Measurements from ENCODE around the gene SESN3.
"Not testable (repeated sequence)": the region's sequence is repeated elsewhere in the genome, so short reads cannot be mapped to it uniquely, and the experiment has no call there.

The SESN3 gene

GRCh38 chr11:95231127-95231880 lies at the start of gene SESN3:
Gene SESN3, minus strand, starts transcription at chr11:95231202. Its CDS starts 342 bp downstream, at chr11:95230860.
- DNase-seq (ENCODE audit: low read depth in 2 of 2, low spot score in 1 of 2): peak; percentile 93 to 98

DNA sequence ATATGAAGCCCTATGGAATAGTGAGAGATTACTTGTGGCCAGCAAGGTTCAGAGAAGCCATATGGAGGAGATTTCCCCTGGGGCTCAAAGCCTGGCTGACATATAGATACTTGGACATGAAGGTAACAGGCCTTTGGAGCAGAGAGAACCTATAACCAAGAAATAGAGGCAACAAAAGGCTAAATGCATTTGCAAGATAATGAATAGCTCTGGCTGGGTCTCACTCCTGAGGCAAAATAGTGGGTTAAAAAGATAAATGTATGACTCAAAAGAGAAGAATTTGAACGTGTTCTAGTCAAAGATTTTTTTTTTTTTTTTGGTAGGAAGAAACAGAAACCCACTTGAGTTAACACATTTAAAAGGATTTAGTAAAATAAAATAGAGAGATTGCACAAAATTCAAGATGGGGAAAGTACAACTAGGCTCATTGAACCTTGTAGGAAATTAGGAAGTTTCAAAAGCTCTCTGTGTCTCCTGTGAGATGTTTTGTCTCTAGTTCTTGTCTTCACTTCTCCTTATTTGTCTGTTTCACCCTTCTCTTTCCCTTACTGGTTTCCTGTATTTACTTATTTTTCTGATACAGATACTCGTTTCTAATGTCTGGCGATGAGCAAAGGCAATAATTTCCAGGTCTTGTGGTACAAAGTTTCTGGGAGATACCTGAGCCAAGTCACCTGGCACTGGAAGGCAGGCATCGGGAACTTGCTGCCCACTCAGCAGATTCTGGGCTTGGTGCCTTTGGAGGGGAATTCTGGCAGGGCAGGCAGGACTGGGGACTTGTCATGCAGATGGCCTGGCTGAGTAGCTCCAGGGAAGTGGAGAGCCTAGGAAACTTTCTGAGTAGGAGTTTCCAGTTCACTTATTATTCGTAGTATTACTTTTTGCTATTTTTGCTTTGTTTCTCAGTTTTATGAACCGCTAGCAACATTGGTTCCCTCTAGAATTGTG lies 49.2 kb upstream of the SESN3 start:
- DNase-seq (ENCODE audit: low read depth in 2 of 2, low spot score in 1 of 2): no peak

DNA sequence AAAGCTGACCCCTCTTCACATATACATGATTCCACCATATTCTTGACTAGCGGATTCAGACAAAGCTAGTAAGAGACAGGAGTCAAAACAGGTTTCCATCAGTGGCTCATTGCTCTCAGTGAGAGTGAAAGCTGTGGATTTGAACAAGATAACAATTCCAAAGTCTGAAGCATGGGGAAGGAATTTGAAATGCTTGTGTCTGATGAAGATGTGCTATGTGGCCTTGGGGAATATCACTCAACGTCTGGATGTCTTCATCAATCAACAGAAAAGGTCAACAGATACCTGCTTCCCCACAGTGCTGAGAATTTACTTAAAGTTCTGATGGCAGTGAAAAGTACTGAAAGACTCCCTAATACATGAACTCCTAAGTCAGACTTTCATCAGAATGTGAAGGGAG lies 46.9 kb upstream of the SESN3 start:
- DNase-seq (ENCODE audit: low read depth in 2 of 2, low spot score in 1 of 2): no peak

DNA sequence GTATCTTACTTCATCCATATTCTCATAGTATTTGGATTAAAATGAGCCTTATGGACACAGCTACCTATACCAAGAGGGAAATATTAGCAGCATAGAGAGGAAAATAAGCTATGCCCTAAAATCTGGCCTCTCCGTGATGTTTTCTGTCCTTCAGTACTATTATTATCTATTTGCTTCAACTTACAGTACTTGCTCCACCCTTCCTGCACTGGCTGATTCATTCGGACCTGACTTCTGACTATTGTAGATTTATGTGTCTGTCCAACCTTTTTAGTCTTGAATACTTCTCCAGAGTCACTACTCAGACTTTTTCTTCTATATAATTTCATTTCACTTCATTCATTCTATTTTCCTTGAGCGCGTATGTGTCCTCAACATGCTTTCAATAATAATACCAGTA lies 45.1 kb upstream of the SESN3 start:
- no peak for DNase-seq (ENCODE audit: low read depth in 2 of 2, low spot score in 1 of 2)

- DNase-seq (ENCODE audit: low read depth in 2 of 2, low spot score in 1 of 2): not testable (repeated sequence)
Measured at GRCh38 chr11:95273618-95274017, 42.6 kb upstream of the SESN3 start.

DNA sequence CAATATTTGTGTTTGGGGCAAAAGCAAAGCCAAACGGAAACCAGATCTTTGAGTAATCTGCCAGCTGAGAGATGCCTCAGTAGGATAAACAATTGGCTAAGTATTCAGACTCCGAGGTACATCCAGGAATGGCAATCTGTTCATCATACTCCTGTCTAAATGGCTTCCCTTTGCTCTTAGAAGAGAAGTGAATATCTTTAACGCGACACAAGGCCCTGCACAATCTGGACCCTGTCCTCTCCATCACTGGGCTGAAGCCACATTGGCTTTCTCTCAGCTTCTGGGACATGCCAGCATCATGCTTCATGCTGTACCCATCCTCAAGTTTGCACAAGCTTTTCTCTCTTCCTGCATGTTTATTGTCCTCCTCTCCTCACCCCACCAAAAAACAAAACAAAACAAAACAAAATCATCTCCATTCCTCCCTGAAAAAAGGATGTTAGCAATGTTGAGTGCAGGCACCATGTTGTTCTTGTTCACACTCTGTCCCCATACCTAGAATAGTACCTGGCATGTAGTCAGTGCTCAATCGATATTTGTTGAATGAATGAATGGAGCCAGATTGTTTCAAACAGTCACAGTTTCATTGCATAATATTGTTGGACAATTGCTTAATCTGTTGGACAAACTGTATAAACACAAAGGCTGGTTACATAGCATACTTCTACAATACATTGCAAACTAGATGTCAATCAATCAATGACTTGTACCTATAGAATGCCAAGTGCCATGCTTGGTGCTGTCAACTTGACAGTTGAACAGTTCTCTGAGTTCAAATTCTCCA lies 38.2 kb upstream of the SESN3 start:
- DNase-seq (ENCODE audit: low read depth in 2 of 2, low spot score in 1 of 2): no peak

DNA sequence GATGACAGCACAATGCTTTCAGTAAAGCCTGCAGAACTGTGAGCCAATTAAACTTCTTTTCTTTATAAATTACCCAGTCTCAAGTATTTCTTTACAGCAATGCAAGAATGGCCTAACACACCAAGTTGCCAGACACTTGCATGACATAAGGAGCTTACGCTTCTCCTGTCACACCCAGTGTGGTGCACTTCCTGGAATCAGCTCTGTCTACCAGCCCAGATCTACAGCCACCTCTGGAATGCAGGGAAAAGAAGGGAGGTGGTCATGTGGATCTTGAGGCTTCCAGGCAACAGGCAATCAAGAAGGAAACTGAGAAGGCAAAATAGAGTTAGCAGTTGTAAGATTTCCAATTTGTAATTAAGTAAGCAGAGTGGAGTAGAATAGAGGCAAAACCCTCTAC lies 37.4 kb upstream of the SESN3 start:
- DNase-seq (ENCODE audit: low read depth in 2 of 2, low spot score in 1 of 2): no peak

DNA sequence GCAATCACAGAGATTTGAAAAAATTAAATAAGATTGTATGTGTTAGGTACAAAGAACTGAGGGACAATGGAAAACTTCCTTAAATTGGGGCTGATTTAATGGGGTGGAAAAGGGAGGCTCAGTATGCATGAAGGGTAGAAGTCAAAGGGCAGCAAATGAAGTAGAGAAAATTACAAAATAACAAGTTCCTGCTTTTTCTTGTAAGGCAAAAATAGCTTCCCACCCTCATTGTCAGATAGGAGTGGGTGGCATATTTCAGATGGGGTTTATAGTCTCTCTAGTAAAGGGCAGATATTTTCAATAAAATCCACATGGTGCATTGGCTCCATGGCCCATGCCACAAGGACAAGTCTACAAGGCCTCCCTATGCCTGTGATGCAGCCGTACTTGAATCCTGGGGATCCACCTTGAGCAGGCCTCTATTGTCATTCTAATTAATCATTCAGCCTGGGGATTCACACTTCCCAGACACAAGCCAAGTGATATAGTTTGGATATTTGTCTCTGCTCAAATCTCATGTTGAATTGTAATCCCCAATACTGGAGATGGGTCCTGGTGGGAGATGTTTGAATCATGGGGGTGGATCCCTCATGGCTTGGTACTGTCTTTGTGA lies 36.7 kb upstream of the SESN3 start:
- no peak for DNase-seq (ENCODE audit: low read depth in 2 of 2, low spot score in 1 of 2)

- no peak for DNase-seq (ENCODE audit: low read depth in 2 of 2, low spot score in 1 of 2)
Measured at GRCh38 chr11:95266751-95267374, 35.9 kb upstream of the SESN3 start.

DNA sequence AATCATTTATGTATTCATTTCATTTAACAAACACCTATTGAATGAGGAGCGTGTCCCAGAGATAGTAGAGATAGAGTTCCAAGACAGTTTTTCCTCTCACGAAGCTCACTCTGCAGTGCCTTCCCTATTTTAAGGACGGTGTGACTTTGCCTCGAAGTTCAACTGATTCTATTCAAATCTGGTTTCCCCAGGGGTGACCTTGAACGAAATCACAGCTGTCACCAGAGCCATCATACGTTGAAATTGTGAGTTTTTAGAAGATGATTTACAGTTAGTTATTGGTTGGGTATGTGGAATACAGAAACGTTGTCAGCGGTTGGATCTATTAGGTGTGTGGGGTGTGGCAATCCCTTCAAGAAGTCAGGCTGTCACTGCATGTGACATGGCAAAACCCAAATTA lies 33.9 kb upstream of the SESN3 start:
- no peak for DNase-seq (ENCODE audit: low read depth in 2 of 2, low spot score in 1 of 2)

DNA sequence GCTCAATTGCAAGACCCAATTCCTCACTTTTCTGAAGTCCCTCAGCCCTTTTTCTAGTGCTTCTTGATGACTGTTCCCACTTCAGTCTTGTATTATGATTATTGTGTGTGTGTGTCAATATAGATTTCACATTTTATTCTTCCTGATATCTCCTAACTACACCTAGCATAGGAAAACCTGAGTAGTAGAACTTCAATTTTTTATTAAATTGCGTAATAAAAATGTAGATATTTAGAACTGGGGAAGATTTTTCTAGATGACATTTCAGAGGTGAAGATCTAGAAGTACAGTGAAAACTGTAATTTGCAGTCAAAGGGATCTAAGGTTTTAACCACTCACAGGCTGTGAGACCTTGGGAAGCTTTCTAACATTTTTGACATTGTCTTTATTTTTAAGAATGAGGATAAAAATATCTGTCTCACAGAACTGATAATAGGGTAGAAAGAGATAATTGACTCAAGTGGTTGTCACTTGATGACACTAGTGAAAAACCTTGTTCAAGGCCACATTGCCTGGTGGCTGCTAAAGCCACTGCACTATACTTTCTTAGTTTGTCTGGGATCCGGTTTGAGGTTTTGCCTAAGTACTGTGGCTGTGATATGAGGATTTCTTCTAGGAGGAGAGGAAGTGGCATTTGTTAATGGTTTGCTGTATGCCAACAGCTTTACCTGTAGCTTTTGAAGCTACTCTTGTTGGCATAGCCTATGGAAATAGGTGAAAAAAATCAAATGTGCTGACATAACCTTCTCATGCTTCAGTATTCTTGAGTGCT lies 32.2 kb upstream of the SESN3 start:
- no peak for DNase-seq (ENCODE audit: low read depth in 2 of 2, low spot score in 1 of 2)

DNA sequence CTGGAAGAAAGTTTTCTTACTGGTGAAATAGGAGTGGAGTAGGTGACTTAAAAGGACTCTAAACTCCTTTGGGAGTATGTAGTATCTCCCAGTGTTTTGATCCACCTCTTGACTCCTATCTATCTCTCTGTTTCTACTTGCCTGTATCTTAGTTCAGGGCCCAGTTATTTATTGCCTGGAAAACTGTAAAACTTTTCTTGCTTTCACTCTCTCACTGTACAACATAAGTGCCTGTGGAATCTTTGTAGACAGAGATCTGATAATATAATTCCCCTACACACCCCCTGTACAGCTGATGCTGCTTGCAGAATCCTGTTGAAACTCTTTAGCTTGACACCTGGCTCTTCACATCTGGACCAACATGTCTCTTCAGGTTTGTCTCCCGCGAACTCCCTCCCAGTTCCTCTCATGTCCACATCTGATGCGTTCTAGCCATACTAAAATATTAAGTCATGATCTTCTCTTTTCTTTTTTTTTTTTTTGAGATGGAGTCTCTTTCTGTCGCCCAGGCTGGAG lies 26.5 kb upstream of the SESN3 start:
- no peak for DNase-seq (ENCODE audit: low read depth in 2 of 2, low spot score in 1 of 2)

DNA sequence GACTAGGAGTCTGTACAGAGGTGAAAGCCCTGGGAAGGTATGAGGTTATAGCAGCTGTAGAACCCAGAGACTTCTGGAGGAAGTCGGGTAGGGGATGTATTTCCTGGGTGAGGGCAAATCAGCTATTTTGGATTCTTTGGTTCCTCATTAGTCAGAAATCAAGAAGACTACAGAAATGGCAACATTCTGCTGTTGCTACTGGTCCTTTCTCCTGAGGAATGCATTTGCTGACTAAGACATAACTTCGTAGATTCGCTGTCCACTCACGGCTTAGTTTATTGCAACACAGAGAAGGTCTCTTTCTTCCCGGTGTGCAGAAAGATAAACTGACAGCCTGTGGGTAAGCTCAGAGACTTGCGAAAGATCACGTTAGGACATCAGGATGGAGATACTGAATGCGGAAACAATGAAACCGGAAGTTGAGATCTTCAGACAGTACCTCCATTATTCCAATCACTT lies 25.3 kb upstream of the SESN3 start:
- no peak for DNase-seq (ENCODE audit: low read depth in 2 of 2, low spot score in 1 of 2)

DNA sequence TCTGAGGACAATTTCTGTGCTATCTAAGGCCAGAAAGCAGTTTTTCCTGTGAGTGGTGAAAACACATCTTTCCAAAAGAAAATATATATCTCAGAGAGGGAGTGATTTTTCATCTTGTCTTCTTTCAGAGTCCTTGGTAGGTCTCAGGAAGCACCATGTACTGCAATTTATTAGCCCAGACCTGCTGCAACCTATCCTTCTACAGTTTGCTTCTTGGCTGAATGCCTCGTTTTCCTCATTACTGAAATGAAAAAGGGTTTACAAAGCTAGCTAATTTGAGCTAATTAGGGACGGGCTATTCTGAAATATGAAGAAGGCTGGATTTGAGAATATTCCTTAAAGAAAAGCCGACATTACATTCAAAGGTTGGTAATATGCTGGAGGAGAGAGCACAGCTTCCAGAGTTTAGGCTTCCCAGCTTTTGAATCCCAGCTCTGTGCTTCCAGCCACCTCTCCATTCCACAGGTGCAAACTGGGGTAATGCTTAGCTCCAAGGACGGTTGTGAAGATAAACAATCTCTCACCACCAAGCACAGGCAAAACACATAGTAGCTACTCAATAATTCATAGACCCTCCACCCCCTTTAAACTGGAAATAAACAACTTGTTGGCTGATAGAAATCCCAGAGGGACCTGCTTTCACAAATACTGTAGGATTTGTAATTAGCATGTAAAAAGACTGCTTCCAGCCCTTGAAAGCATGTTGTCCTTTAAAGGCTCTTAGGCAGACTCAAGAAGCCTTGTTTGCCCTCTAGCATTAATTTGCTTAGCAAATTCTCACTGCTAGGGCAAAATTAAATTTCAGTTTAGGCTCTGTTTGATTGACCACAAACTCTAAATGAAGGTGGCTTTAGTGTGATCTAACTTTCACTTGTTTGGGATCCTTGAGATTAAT lies 24.5 kb upstream of the SESN3 start:
- no peak for DNase-seq (ENCODE audit: low read depth in 2 of 2, low spot score in 1 of 2)

GRCh38 chr11:95254716-95255115 lies 23.7 kb upstream of the SESN3 start:
- no peak for DNase-seq (ENCODE audit: low read depth in 2 of 2, low spot score in 1 of 2)

- peak; percentile 47 to 60 for DNase-seq (ENCODE audit: low read depth in 2 of 2, low spot score in 1 of 2)
Measured at GRCh38 chr11:95254131-95254704, 23.2 kb upstream of the SESN3 start.

DNA sequence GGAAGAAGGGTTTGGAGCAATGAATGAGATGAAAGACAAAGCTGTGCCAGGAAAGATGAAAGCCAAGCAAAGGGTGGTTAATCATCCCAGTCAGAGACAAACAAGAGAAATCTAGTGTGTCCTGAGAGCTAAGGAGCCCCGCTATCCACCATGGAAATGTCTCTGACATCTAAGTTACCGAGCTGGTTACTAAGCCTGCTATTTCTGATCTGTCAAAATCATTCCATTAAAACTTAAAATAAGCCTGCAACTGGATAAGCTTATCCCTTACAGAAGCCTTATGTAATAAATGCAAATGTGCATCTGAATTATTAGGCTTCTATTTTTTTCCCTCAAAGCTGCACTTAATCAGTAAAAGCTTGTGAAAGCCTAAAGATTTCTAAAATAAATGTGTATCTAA lies 22.1 kb upstream of the SESN3 start:
- no peak for DNase-seq (ENCODE audit: low read depth in 2 of 2, low spot score in 1 of 2)

- no peak for DNase-seq (ENCODE audit: low read depth in 2 of 2, low spot score in 1 of 2)
Measured at GRCh38 chr11:95252586-95252985, 21.6 kb upstream of the SESN3 start.

All from stimulated activated CD8-positive, alpha-beta memory T cell treated with anti-CD3 and anti-CD28 coated beads, Interleukin-4, amount 100 ng/mL, for 4 hours (primary cell).